Embryonic facial prominence (tissue), 1 donor: ENCODE results near the gene DLL4.

Experiments used
- DNase-seq: peaks from one replicate; pipeline ENCODE4 v3.0.0-alpha.2; 2016; ENCODE audit errors: extremely low spot score

The DLL4 gene

DNA sequence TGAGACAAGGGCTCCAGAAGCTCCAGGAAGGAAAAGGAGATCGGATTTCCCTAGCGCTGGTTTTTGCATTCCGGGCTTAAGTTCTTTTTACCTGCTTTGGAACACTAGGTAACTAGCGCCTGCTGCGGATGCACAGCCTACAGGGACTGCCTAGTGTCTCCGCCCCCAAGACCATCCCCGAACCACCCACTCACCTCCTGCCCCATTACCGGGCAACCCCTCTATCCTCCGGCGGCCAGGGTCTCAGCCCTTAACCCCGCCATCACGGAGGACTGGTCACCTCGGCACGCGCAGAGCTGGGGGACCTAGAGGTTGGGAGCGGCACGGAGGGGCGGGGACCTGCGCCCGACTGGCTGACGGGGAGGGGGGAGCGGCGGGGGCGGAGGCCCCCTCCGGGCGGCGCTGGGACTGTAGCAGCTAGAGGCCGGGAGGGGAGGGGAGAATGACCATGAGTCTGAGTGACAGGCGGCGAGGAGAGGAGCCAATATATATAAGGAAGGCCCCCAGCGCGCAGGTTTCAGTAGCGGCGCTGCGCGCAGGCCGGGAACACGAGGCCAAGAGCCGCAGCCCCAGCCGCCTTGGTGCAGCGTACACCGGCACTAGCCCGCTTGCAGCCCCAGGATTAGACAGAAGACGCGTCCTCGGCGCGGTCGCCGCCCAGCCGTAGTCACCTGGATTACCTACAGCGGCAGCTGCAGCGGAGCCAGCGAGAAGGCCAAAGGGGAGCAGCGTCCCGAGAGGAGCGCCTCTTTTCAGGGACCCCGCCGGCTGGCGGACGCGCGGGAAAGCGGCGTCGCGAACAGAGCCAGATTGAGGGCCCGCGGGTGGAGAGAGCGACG, at the start of gene DLL4:
DLL4 (plus strand) TSS at position 520 of the 839 bp plus-strand sequence. CDS start 329 bp downstream, outside the sequence.
- no peak for DNase-seq

DNA sequence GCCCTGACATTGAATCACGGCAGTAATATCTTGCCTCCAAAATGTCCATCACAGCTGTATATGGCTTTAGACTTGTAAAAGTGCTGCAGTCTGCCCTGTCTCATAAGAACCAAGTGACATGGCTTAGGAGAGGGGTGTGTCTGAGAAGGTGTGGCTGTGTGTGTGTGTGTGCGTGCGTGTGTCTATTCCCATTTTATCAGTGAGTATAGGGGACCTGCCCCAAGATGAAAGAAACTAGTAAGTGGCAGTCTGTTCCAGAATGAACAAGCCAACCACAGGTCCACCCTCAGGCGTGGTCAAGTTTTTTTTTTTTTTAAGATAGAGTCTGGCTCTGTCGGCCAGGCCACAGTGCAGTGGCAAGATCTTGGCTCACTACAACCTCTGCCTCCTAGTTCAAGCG, 49.5 kb upstream of the DLL4 start:
- no peak for DNase-seq

DNA sequence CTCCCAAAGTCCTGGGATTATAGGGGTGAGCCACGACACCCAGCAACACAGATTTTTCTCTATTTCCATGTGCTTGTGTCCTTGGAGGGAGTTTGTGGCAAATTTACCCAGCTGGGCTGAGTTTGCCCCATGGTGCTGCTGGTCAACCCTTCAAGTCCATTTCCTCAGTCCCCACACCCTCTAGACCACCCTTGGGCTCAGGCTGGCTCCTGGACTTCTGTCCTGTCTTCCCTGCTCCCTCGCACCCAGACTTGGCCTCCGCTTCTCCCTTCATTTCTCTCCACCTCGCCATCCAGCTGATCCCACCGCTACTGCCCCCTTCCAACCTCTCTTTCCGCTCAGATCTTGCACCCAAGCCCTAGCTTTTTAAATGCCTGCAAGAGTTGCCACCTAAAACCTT, 47.8 kb upstream of the DLL4 start:
- no peak for DNase-seq

DNA sequence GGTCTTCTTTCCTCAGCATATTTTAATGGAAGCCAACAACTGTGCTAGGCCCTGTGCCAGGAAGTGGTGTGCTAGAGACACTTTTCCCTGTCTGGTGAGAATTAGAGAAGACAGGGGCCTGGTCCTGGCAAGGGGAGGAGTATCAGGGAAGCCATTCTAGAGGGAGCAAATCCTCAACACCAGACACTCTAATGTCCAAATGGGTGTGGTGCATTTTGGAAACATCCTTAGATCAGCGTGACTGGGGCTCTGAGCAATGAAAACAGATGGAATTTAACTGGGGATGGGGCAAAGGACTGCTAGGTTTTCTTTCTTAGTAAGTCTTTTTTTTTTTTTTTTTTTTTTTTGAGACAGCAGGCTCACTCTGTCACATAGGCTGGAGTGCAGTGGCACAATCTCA, 42.6 kb upstream of the DLL4 start:
- DNase-seq: no peak

DNA sequence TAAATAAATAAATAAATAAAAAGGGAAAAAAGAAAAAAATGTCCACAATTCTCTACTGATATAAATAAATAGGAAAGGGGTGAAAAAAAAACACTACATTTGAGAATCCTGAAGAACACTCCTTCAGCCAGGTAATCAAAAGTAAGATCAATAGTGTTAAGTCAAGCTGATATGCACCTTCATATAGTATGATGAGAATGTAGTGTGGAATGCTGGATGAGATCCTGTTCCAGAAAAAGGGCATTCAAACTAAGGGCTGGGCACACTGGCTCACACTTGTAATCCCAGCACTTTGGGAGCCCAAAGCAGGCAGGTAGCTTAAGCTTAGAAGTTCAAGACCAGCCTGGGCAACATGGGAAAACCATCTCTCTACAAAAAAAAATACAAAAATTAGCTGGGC, 40.0 kb upstream of the DLL4 start:
- DNase-seq: no peak

DNA sequence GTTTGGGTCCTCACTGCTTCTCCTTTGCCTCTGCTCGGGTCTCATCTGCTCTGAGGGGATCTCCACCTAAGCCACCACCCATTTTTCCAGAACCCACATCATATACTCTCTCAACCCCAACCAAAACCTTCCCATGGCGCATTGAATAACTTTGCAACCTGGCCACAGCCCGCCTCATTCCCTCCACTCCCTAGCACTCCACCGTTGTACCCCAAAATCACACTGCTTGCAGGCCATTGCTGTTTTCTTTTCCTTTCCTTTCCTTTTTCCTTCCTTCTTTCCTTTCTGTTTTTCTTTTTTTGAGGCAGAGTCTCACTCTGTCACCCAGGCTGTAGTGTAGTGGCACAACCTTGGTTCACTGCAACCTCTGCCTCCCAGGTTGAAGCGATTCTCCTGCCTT, 38.0 kb upstream of the DLL4 start:
- no peak for DNase-seq

DNA sequence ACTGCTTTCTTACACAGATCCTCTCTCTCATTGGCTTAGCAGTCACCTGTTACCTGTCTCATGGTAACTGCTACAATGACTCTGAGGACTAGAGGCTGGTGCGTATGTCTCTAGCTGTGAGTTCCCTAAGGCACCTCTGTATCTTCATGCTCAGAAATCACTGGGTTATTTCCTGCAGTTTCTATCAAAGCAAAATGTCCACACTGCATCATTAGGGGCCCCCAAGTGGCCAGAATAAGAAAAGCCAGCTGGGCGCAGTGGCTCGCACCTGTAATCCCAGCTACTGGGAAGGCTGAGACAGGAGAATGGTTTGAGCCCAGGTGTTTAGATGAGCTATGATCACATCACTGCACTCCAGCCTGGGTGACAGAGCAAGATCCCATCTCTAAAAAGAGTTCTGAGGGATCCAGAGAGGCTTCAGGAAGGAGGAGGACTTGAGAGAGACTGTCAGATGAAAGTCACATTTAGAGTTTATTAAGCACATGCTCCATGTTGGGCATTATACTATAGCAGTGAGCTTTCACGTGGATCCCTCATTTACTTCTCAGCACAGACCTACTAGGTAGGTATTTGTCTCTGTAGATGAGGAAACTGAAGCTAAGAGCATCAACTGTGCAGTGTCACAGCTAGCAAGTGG, 37.2 kb upstream of the DLL4 start:
- no peak for DNase-seq

DNA sequence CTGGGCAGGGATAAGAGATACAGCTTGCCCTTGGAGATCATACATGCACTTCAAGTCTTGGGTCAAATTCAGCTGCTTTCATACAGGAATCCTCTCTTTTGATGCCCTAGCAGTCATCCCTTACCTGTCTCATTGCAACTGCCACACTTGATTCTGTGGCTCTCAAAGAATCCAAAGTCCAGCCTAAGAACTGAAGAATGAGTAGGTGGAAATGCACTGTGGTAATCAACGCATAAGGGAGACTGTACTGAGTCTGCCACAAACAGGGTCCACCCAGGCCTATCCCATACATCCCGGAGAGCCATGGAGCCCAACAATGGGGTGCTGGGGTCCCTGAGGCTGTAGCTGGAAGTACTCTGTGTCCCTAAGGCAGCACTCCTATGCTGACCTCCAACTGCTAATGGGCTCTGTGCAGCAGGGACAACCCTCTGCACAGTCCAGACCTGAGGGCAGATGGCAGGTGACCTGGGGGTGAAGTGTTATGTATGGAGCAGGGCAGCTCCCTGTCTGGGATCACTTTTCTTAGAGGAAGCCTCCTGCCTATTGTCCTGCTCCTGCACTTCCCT, 36.6 kb upstream of the DLL4 start:
- no peak for DNase-seq

DNA sequence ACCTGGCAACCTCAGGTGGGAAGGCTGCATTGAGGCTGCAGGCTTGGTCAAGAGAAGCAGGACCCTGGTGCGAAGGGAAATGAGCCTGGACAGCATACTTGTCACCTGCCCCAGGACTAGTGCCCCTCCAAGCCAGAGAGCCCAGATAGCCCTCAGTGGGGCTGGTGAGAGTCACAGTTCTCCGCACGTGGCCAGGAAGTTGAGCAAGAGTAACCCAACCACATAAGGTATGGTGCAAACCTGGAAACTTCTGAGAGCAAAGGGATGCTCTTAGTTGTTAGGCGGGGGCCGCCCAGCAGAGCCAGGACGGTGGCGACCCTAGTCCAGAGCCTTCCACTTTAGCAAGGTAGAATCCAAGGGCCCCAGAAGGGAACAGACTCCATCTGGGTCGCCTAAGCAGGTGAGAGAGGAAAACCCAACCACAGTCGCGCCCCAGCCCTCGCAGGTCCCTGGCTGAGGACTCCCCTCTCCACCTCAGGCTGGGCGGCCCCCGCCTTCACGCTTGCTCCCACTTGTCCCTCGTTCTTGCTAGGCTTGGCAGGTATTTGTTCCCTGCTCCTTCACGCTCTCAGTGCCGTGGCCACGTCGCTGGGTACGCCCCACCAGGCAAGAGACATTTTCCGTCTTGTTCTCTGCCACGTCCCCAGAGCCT, 36.0 kb upstream of the DLL4 start:
- DNase-seq: no peak

DNA sequence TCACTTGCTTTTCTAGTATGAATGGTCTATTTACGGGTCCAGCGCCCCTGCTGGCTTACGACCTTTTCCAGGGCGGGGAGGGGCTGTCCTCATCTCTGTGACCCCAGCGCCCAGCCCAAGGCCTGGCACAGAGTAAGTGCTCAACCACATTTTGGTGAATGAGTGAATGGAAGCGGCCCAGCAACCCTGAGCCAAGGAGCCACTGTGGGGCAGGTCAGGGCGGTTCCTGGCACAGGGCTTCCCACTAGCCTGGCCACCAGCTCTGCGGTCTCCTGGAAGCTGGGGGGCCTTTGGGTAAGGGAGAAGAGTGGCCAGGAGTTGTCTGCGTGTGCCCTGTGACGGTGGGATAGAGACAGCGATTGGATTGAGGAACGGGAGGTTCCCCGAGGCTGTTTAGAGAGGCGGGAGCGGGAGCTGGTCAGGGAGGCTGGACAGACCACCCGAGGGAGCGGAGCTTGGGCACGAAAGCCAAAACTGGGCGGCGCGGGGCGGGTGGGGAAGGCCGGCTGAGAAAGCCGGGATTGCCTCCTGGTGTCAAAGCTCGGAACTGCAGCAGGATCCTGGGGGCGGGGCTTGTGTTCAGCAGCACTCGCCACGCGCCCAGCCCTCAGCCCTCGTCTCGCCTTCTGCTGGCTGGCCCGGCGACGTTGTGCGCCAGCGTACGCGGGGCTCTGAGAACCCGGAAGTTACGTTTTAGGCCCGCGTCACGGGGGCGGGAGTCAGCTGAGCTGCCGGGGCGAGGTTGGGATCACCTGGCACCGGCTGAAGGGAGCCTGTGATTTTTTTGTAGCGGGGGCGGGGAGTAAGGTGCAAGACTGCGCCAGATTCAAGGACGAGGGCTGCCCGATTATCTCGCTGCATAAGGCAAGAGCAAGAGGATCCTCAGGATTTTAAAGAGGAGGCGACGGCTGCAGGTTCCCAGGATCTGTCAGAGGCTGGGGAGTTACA, 35.1 kb upstream of the DLL4 start, which contains the start of gene VPS18:
VPS18 (plus strand) TSS at position 718 of the 948 bp plus-strand sequence. CDS start 319 bp downstream, outside the sequence.
- DNase-seq: peak; percentile 95

DNA sequence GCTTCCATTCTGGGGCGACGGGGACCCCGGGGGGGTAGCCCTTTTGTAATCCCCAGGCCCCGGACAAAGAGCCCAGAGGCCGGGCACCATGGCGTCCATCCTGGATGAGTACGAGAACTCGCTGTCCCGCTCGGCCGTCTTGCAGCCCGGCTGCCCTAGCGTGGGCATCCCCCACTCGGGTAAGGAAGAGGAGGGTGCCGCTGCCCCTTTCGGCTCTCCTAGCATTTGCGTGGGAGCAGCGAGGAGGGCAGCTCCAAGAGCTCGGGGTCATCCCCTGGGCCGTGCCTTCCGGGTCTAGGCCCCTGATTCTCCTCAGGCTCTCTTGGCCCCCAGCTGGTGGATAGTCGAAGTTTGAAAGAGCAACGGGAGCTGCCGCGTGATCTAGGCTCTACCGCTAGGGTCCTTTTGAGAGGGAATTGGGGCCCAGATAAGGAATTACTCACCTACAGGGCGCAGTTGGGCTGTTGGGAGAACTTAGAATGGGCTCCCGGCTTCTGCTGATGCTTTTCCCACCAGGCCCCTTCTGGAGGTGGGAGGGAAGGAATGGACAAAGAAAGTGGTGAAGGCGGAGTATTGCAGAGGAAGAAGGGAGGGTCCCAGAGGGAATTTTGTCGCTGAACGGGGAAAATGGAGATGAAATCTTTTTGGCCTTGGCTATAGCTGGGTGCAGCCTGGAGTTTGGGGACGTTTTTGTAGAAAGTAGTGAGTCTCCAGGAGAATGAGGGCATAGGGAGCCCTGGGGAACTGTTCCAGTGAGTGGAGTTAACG, 34.3 kb upstream of the DLL4 start:
- no peak for DNase-seq

DNA sequence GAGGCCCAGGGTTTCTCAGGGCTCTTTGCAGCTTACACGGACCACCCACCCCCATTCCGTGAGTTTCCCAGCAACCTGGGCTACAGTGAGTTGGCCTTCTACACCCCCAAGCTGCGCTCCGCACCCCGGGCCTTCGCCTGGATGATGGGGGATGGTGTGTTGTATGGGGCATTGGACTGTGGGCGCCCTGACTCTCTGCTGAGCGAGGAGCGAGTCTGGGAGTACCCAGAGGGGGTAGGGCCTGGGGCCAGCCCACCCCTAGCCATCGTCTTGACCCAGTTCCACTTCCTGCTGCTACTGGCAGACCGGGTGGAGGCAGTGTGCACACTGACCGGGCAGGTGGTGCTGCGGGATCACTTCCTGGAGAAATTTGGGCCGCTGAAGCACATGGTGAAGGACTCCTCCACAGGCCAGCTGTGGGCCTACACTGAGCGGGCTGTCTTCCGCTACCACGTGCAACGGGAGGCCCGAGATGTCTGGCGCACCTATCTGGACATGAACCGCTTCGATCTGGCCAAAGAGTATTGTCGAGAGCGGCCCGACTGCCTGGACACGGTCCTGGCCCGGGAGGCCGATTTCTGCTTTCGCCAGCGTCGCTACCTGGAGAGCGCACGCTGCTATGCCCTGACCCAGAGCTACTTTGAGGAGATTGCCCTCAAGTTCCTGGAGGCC, 29.5 kb upstream of the DLL4 start:
- no peak for DNase-seq

DNA sequence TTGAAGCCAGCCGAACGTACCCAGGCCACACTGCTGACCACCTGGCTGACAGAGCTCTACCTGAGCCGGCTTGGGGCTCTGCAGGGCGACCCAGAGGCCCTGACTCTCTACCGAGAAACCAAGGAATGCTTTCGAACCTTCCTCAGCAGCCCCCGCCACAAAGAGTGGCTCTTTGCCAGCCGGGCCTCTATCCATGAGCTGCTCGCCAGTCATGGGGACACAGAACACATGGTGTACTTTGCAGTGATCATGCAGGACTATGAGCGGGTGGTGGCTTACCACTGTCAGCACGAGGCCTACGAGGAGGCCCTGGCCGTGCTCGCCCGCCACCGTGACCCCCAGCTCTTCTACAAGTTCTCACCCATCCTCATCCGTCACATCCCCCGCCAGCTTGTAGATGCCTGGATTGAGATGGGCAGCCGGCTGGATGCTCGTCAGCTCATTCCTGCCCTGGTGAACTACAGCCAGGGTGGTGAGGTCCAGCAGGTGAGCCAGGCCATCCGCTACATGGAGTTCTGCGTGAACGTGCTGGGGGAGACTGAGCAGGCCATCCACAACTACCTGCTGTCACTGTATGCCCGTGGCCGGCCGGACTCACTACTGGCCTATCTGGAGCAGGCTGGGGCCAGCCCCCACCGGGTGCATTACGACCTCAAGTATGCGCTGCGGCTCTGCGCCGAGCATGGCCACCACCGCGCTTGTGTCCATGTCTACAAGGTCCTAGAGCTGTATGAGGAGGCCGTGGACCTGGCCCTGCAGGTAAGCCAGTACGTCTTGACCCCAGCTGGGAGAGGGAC, 28.7 kb upstream of the DLL4 start:
- no peak for DNase-seq

DNA sequence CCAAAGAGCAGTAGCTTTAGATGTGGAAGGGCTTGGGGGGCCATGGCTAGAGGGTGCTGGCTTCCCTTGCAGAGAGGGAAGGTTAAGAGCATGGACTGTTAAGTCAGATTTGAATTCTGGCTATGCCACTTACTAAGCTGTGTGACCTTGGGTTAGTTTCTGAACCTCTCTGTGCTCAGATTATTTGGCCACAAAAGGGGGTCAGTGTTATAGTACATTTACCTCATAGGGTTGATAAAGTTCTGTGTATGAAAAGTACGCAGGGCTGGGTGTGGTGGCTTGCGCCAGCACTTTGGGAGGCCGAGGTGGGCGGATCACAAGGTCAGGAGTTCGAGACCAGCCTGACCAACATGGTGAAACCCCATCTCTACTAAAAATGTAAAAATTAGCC, 28.1 kb upstream of the DLL4 start:
- no peak for DNase-seq

DNA sequence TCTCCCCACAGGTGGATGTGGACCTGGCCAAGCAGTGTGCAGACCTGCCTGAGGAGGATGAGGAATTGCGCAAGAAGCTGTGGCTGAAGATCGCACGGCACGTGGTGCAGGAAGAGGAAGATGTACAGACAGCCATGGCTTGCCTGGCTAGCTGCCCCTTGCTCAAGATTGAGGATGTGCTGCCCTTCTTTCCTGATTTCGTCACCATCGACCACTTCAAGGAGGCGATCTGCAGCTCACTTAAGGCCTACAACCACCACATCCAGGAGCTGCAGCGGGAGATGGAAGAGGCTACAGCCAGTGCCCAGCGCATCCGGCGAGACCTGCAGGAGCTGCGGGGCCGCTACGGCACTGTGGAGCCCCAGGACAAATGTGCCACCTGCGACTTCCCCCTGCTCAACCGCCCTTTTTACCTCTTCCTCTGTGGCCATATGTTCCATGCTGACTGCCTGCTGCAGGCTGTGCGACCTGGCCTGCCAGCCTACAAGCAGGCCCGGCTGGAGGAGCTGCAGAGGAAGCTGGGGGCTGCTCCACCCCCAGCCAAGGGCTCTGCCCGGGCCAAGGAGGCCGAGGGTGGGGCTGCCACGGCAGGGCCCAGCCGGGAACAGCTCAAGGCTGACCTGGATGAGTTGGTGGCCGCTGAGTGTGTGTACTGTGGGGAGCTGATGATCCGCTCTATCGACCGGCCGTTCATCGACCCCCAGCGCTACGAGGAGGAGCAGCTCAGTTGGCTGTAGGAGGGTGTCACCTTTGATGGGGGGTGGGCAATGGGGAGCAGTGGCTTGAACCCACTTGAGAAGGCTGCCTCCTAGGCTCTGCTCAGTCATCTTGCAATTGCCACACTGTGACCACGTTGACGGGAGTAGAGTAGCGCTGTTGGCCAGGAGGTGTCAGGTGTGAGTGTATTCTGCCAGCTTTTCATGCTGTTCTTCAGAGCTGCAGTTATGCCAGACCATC, 26.3 kb upstream of the DLL4 start:
- no peak for DNase-seq

DNA sequence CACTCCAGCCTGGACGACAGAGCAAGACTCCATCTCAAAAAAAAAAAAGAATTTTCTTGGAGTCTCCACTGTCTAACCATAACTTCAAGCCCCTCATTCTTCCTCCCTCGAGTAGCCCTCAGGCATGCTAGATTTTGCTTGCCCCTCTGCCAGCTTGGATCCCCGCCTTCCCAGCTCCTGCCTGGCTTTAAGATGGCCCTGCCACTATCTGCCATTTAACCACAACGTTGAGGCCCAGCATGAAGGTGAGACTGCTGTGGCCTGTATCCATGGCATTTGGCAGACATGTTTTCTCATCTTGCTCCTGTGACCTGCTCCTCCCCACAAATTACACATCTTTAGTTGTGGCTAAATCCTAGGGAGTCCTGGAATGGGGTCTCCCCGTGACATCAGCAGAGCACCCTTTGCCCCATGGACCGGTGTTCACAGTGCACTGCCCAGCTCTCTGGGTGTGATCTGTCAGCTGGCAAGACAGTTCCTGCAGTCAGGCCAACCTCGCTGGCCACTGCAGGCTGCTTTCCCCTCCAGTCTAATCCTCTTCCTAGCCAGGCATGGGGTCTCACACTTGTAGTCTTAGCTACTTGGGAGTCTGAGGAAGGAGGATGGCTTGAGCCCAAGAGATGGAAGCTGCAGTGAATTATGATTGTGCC, 24.5 kb upstream of the DLL4 start:
- DNase-seq: no peak
